ENCODE data around the gene CARMIL1.

CARMIL1 gene

DNA sequence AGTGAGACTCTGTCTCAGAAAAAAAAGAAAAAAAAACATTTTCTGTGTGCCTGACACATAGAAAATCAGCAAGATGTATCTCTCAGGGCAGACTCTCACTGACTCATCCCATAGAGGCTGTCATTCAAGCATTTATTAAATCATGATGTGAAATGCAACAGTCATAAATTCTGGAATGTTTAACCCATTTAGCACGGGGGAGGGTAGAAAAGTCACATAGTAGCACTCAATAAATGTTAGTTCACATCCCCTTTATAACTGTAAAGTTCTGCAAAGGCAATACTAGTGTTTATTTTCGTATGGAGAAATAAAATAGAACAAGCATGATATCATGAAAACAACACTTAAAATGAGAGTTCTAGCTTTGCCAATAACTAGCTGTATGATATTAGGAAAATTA lies 15.5 kb upstream of the CARMIL1 start:
- no peak overlapping the region for H2BK12ac ChIP-seq (ENCODE audit: low read length)
- no peak overlapping the region for H3K9ac ChIP-seq (ENCODE audit: low read length)
- no peak overlapping the region for H2BK5ac ChIP-seq (ENCODE audit: low read depth, low read length, poor library complexity)
- H3K9me3 ChIP-seq (ENCODE audit: insufficient read depth, low read depth, low read length), result no peaks in the 10 kb centered on the region
- no peaks in the 10 kb centered on the region for H3K79me1 ChIP-seq (ENCODE audit: low read length)
- H3K18ac ChIP-seq (ENCODE audit: low read length), result no peak overlapping the region
- WGBS (ENCODE audit: extremely low coverage, insufficient coverage, insufficient read length), result no CpG with 5 or more reads among the region's 2 CpGs
- H3K4ac ChIP-seq (ENCODE audit: low read depth, low read length), result no peak overlapping the region
- H3K27ac ChIP-seq (ENCODE audit: low read depth, low read length), result no peak overlapping the region
- no peak overlapping the region for H2AFZ ChIP-seq (ENCODE audit: insufficient read depth, low read length, poor library complexity)
- peak in 1 of 2 donors; percentile 22 for DNase-seq
- no peak overlapping the region for H3K4me2 ChIP-seq (ENCODE audit: low read length)
- H3K36me3 ChIP-seq (ENCODE audit: control insufficient read depth in 1 of 2, insufficient read depth in 2 of 2, low read length in 2 of 2), result no peaks in the 10 kb centered on the region
- no peak overlapping the region for H2BK120ac ChIP-seq (ENCODE audit: insufficient read depth, low read length, poor library complexity)
- H2AK5ac ChIP-seq (ENCODE audit: low read length), result no peak overlapping the region
- no peak overlapping the region for H4K8ac ChIP-seq (ENCODE audit: low read depth, low read length)
- H3K14ac ChIP-seq (ENCODE audit: low read length), result no peak overlapping the region
- H3K4me3 ChIP-seq (ENCODE audit: low read depth, low read length), result no peak overlapping the region
- H4K12ac ChIP-seq (ENCODE audit: low read depth, low read length), result no peak overlapping the region
- H3K4me1 ChIP-seq (ENCODE audit: control insufficient read depth in 1 of 2, insufficient read depth in 2 of 2, low read length in 2 of 2), result no peaks in the 10 kb centered on the region
- H3K23ac ChIP-seq (ENCODE audit: low read length), result no peak overlapping the region
- H4K91ac ChIP-seq (ENCODE audit: low read depth, low read length), result no peak overlapping the region
- H3K79me2 ChIP-seq (ENCODE audit: control insufficient read depth, insufficient read depth, low read length, poor library complexity), result no peaks in the 10 kb centered on the region
- no peaks in the 10 kb centered on the region for H3K27me3 ChIP-seq (ENCODE audit: insufficient read depth, low read length)

DNA sequence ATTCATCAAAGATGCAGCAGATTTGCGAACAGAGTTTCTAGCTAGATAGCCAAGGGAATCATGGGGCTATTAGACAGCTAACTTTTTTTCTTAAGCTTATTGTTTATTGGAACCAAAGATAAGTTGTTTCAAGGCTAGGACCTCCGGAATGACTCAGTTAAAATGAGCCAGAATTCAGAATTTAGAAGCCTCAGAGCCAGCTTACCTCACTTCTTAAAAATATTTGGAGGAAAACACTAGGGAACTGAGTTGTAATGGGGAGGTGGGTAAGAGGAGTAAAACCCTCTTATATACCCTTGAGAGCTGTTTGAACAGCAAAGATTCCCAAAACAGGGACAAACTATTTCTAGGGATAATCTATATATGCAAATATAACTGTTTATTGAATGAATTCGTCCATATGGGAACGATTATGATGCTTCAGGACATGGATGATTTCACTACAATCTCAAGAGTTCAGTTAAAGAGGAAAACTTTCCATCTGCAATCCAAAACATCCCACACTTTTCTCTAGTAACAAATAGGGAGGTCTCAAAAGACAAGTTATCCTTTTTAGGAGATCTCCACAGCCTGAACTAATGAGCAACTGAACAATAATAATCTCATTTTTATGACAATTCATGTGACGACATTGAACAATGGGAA lies 12.6 kb upstream of the CARMIL1 start:
- Histone ChIP-seq H4K8ac (ENCODE audit: low read depth, low read length) (no peak overlapping the region), H3K14ac (ENCODE audit: low read length) (no peak overlapping the region), H2AFZ (ENCODE audit: insufficient read depth, low read length, poor library complexity) (no peak overlapping the region), H3K23ac (ENCODE audit: low read length) (no peak overlapping the region), H4K91ac (ENCODE audit: low read depth, low read length) (no peak overlapping the region), H3K36me3 (ENCODE audit: control insufficient read depth in 1 of 2, insufficient read depth in 2 of 2, low read length in 2 of 2) (no peaks in the 10 kb centered on the region), H3K4me2 (ENCODE audit: low read length) (no peak overlapping the region), H3K79me1 (ENCODE audit: low read length) (no peaks in the 10 kb centered on the region), H3K27me3 (ENCODE audit: insufficient read depth, low read length) (no peaks in the 10 kb centered on the region), H3K9ac (ENCODE audit: low read length) (no peak overlapping the region), H3K9me3 (ENCODE audit: insufficient read depth, low read depth, low read length) (no peaks in the 10 kb centered on the region), H2BK12ac (ENCODE audit: low read length) (no peak overlapping the region), H3K79me2 (ENCODE audit: control insufficient read depth, insufficient read depth, low read length, poor library complexity) (no peaks in the 10 kb centered on the region), H2AK5ac (ENCODE audit: low read length) (no peak overlapping the region), H2BK5ac (ENCODE audit: low read depth, low read length, poor library complexity) (no peak overlapping the region), H4K12ac (ENCODE audit: low read depth, low read length) (no peak overlapping the region), H3K27ac (ENCODE audit: low read depth, low read length) (no peak overlapping the region), H3K4me3 (ENCODE audit: low read depth, low read length) (no peak overlapping the region), H3K4me1 (ENCODE audit: control insufficient read depth in 1 of 2, insufficient read depth in 2 of 2, low read length in 2 of 2) (no peaks in the 10 kb centered on the region), H3K18ac (ENCODE audit: low read length) (no peak overlapping the region), H3K4ac (ENCODE audit: low read depth, low read length) (no peak overlapping the region), H2BK120ac (ENCODE audit: insufficient read depth, low read length, poor library complexity) (no peak overlapping the region)
- DNase-seq, result no peak
- no CpG with 5 or more reads among the region's 5 CpGs for WGBS (ENCODE audit: extremely low coverage, insufficient coverage, insufficient read length)

DNA sequence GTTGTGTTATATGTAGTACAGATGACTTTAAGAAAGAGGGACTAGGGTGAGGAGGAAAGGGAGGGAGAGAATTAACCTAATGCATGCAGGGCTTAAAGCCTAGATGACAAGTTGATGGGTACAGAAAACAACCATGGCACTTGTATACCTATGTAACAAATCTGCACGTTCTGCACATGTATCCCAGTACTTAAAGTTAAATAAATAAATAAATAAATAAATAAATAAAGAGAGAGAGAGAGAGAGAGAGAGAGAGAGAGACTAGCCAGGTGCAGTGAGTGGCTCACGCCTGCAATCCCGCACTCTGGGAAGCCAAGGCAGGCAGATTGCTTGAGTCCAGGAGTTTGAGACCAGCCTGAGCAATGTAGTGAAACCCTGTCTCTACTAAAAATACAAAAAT lies 11.5 kb upstream of the CARMIL1 start:
- no peak overlapping the region for H2BK12ac ChIP-seq (ENCODE audit: low read length)
- no peaks in the 10 kb centered on the region for H3K79me2 ChIP-seq (ENCODE audit: control insufficient read depth, insufficient read depth, low read length, poor library complexity)
- H3K4me1 ChIP-seq (ENCODE audit: control insufficient read depth in 1 of 2, insufficient read depth in 2 of 2, low read length in 2 of 2), result no peaks in the 10 kb centered on the region
- no peak for DNase-seq
- H3K36me3 ChIP-seq (ENCODE audit: control insufficient read depth in 1 of 2, insufficient read depth in 2 of 2, low read length in 2 of 2), result no peaks in the 10 kb centered on the region
- H3K4ac ChIP-seq (ENCODE audit: low read depth, low read length), result no peak overlapping the region
- no peak overlapping the region for H2AFZ ChIP-seq (ENCODE audit: insufficient read depth, low read length, poor library complexity)
- no peak overlapping the region for H3K14ac ChIP-seq (ENCODE audit: low read length)
- no peak overlapping the region for H2BK5ac ChIP-seq (ENCODE audit: low read depth, low read length, poor library complexity)
- no peak overlapping the region for H3K23ac ChIP-seq (ENCODE audit: low read length)
- no peak overlapping the region for H4K91ac ChIP-seq (ENCODE audit: low read depth, low read length)
- no CpG with 5 or more reads among the region's 3 CpGs for WGBS (ENCODE audit: extremely low coverage, insufficient coverage, insufficient read length)
- no peak overlapping the region for H3K4me2 ChIP-seq (ENCODE audit: low read length)
- no peak overlapping the region for H3K9ac ChIP-seq (ENCODE audit: low read length)
- H3K27ac ChIP-seq (ENCODE audit: low read depth, low read length), result no peak overlapping the region
- no peaks in the 10 kb centered on the region for H3K79me1 ChIP-seq (ENCODE audit: low read length)
- no peaks in the 10 kb centered on the region for H3K9me3 ChIP-seq (ENCODE audit: insufficient read depth, low read depth, low read length)
- H4K8ac ChIP-seq (ENCODE audit: low read depth, low read length), result no peak overlapping the region
- no peaks in the 10 kb centered on the region for H3K27me3 ChIP-seq (ENCODE audit: insufficient read depth, low read length)
- no peak overlapping the region for H2BK120ac ChIP-seq (ENCODE audit: insufficient read depth, low read length, poor library complexity)
- H3K18ac ChIP-seq (ENCODE audit: low read length), result no peak overlapping the region
- H3K4me3 ChIP-seq (ENCODE audit: low read depth, low read length), result no peak overlapping the region
- no peak overlapping the region for H2AK5ac ChIP-seq (ENCODE audit: low read length)
- no peak overlapping the region for H4K12ac ChIP-seq (ENCODE audit: low read depth, low read length)

DNA sequence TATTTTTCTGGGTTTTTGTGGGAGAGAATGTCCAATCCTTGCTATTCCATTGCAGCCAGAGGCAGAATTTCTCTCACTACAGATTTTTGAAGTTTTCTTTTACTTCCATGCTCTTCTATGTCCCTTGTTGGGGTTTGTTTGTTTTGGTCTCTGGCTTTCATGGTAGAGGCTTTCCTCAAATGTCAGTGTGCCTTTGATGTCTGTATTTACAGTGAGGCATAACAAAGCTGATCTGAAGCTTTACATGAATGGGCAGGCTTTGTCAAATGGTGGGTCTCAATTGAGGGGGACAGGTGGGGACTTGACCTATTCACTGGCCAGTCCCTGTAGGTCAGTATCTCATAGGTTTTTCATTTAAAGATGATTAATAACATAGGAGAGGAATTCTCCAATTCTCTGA lies 8.6 kb upstream of the CARMIL1 start:
- H3K9ac ChIP-seq (ENCODE audit: low read length), result no peak overlapping the region
- H3K4ac ChIP-seq (ENCODE audit: low read depth, low read length), result no peak overlapping the region
- DNase-seq, result no peak
- H3K4me3 ChIP-seq (ENCODE audit: low read depth, low read length), result no peak overlapping the region
- no peak overlapping the region for H3K4me2 ChIP-seq (ENCODE audit: low read length)
- no peaks in the 10 kb centered on the region for H3K9me3 ChIP-seq (ENCODE audit: insufficient read depth, low read depth, low read length)
- no peak overlapping the region for H2AFZ ChIP-seq (ENCODE audit: insufficient read depth, low read length, poor library complexity)
- no peak overlapping the region for H2AK5ac ChIP-seq (ENCODE audit: low read length)
- no peak overlapping the region for H3K18ac ChIP-seq (ENCODE audit: low read length)
- H2BK5ac ChIP-seq (ENCODE audit: low read depth, low read length, poor library complexity), result no peak overlapping the region
- H4K91ac ChIP-seq (ENCODE audit: low read depth, low read length), result no peak overlapping the region
- H3K79me2 ChIP-seq (ENCODE audit: control insufficient read depth, insufficient read depth, low read length, poor library complexity), result no peaks in the 10 kb centered on the region
- H3K14ac ChIP-seq (ENCODE audit: low read length), result no peak overlapping the region
- H4K12ac ChIP-seq (ENCODE audit: low read depth, low read length), result no peak overlapping the region
- no peak overlapping the region for H3K27ac ChIP-seq (ENCODE audit: low read depth, low read length)
- H3K79me1 ChIP-seq (ENCODE audit: low read length), result no peaks in the 10 kb centered on the region
- H3K23ac ChIP-seq (ENCODE audit: low read length), result no peak overlapping the region
- no peak overlapping the region for H2BK12ac ChIP-seq (ENCODE audit: low read length)
- no peaks in the 10 kb centered on the region for H3K27me3 ChIP-seq (ENCODE audit: insufficient read depth, low read length)
- H4K8ac ChIP-seq (ENCODE audit: low read depth, low read length), result no peak overlapping the region
- H2BK120ac ChIP-seq (ENCODE audit: insufficient read depth, low read length, poor library complexity), result no peak overlapping the region
- no peaks in the 10 kb centered on the region for H3K36me3 ChIP-seq (ENCODE audit: control insufficient read depth in 1 of 2, insufficient read depth in 2 of 2, low read length in 2 of 2)
- H3K4me1 ChIP-seq (ENCODE audit: control insufficient read depth in 1 of 2, insufficient read depth in 2 of 2, low read length in 2 of 2), result no peaks in the 10 kb centered on the region
